ENCODE measurements around the gene KIAA1671. TPM values are rescaled to one million over a fixed set of nuclear protein-coding genes. Genes with fewer than 3 reads are reported as not detected.

KIAA1671 gene
- total and polyA plus RNA-seq, 2 of the 13 experiments (the other 11 are each of a cell fraction or from before 2014, with no cell fraction given) = 13.5 to 13.6 TPM

DNA sequence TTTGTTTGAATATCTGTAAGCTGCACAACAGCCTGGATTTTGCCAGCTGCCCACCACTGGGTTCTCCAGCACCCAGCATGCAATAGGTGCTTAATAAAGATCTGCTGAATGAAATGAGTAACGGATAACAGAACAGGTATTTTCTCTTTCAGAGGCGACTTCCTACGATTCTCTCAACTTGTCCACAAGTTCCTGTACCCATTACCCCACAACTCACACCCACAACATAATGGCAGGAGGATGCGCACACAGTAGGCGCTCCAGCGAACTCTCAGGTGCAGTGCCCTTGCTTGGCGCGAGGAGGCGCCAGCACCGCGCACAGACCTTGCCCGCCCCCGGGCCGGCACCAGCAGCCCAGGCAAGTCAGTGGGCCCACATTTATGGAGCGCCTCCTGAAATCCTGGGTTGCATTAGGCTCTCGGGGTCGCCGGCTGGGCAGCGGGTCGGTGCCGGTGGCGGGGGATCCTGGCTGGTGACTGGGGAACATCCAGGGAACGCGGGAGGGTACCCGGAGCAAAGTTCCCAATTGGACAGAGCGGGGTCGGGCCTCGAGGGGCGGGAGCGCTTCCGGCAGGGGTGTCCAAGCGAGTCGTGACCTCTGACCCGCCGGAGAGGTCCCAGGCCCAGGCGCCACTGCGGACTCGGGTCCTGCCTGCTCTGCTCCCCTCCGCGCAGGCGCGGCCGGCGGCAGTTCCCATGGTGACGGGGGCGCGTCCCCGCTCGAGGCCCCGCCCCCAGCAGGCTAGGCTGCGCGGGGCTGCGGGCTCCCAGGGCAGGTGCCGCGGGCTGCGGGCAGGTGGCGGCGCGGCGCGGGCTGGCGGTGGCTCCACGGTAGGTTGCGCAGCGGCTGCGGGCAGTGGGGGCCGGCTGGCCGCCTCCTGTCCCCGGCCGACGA, at the start of gene KIAA1671 (continued):
- TF ChIP-seq ZNF776 (CRISPR knock-in tag; IDR thresholded peaks at IDR 0.05) = 0 out of 2 replicates have a peak, but pooled peaks have one; percentile 17
- TF ChIP-seq SAFB2 (CRISPR knock-in tag; IDR thresholded peaks at IDR 0.05; ENCODE audit: borderline replicate concordance, low read depth) = no peak
- no peak for TF ChIP-seq ZNF614 (CRISPR knock-in tag; IDR thresholded peaks at IDR 0.05; ENCODE audit: borderline replicate concordance)
- no peak for TF ChIP-seq MZF1 (CRISPR knock-in tag; IDR thresholded peaks at IDR 0.05; ENCODE audit: borderline replicate concordance)
- TF ChIP-seq ZNF569 (CRISPR knock-in tag; IDR thresholded peaks at IDR 0.05; ENCODE audit: borderline replicate concordance) = 0 out of 2 replicates have a peak, but pooled peaks have one; percentile 39
- no peak for TF ChIP-seq RFXANK (CRISPR knock-in tag; IDR thresholded peaks at IDR 0.05)
- TF ChIP-seq, protein P1, sequence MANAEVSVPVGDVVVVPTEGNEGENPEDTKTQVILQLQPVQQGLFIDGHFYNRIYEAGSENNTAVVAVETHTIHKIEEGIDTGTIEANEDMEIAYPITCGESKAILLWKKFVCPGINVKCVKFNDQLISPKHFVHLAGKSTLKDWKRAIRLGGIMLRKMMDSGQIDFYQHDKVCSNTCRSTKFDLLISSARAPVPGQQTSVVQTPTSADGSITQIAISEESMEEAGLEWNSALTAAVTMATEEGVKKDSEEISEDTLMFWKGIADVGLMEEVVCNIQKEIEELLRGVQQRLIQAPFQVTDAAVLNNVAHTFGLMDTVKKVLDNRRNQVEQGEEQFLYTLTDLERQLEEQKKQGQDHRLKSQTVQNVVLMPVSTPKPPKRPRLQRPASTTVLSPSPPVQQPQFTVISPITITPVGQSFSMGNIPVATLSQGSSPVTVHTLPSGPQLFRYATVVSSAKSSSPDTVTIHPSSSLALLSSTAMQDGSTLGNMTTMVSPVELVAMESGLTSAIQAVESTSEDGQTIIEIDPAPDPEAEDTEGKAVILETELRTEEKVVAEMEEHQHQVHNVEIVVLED (CRISPR knock-in tag; IDR thresholded peaks at IDR 0.05; ENCODE audit: borderline replicate concordance) = peak; percentile 50; the same call in 1 of the 2 replicates
- TF ChIP-seq, protein P2, sequence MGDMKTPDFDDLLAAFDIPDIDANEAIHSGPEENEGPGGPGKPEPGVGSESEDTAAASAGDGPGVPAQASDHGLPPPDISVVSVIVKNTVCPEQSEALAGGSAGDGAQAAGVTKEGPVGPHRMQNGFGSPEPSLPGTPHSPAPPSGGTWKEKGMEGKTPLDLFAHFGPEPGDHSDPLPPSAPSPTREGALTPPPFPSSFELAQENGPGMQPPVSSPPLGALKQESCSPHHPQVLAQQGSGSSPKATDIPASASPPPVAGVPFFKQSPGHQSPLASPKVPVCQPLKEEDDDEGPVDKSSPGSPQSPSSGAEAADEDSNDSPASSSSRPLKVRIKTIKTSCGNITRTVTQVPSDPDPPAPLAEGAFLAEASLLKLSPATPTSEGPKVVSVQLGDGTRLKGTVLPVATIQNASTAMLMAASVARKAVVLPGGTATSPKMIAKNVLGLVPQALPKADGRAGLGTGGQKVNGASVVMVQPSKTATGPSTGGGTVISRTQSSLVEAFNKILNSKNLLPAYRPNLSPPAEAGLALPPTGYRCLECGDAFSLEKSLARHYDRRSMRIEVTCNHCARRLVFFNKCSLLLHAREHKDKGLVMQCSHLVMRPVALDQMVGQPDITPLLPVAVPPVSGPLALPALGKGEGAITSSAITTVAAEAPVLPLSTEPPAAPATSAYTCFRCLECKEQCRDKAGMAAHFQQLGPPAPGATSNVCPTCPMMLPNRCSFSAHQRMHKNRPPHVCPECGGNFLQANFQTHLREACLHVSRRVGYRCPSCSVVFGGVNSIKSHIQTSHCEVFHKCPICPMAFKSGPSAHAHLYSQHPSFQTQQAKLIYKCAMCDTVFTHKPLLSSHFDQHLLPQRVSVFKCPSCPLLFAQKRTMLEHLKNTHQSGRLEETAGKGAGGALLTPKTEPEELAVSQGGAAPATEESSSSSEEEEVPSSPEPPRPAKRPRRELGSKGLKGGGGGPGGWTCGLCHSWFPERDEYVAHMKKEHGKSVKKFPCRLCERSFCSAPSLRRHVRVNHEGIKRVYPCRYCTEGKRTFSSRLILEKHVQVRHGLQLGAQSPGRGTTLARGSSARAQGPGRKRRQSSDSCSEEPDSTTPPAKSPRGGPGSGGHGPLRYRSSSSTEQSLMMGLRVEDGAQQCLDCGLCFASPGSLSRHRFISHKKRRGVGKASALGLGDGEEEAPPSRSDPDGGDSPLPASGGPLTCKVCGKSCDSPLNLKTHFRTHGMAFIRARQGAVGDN (CRISPR knock-in tag; IDR thresholded peaks at IDR 0.05) = peak; percentile 91
- TF ChIP-seq ZNF713 (CRISPR knock-in tag; IDR thresholded peaks at IDR 0.05) = no peak
- TF ChIP-seq, protein P3, sequence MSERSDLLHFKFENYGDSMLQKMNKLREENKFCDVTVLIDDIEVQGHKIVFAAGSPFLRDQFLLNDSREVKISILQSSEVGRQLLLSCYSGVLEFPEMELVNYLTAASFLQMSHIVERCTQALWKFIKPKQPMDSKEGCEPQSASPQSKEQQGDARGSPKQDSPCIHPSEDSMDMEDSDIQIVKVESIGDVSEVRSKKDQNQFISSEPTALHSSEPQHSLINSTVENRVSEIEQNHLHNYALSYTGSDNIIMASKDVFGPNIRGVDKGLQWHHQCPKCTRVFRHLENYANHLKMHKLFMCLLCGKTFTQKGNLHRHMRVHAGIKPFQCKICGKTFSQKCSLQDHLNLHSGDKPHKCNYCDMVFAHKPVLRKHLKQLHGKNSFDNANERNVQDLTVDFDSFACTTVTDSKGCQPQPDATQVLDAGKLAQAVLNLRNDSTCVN (CRISPR knock-in tag; IDR thresholded peaks at IDR 0.05; ENCODE audit: borderline replicate concordance) = no peak
- TF ChIP-seq, protein P4, sequence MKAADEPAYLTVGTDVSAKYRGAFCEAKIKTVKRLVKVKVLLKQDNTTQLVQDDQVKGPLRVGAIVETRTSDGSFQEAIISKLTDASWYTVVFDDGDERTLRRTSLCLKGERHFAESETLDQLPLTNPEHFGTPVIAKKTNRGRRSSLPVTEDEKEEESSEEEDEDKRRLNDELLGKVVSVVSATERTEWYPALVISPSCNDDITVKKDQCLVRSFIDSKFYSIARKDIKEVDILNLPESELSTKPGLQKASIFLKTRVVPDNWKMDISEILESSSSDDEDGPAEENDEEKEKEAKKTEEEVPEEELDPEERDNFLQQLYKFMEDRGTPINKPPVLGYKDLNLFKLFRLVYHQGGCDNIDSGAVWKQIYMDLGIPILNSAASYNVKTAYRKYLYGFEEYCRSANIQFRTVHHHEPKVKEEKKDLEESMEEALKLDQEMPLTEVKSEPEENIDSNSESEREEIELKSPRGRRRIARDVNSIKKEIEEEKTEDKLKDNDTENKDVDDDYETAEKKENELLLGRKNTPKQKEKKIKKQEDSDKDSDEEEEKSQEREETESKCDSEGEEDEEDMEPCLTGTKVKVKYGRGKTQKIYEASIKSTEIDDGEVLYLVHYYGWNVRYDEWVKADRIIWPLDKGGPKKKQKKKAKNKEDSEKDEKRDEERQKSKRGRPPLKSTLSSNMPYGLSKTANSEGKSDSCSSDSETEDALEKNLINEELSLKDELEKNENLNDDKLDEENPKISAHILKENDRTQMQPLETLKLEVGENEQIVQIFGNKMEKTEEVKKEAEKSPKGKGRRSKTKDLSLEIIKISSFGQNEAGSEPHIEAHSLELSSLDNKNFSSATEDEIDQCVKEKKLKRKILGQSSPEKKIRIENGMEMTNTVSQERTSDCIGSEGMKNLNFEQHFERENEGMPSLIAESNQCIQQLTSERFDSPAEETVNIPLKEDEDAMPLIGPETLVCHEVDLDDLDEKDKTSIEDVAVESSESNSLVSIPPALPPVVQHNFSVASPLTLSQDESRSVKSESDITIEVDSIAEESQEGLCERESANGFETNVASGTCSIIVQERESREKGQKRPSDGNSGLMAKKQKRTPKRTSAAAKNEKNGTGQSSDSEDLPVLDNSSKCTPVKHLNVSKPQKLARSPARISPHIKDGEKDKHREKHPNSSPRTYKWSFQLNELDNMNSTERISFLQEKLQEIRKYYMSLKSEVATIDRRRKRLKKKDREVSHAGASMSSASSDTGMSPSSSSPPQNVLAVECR (CRISPR knock-in tag; IDR thresholded peaks at IDR 0.05; ENCODE audit: borderline replicate concordance) = peak; percentile 69; the same call in 1 of the 2 replicates
- TF ChIP-seq NR2F2 (IDR thresholded peaks at IDR 0.05; ENCODE audit: borderline replicate concordance, low read depth) = 0 out of 2 replicates have a peak, but pooled peaks have one; percentile 21
- TF ChIP-seq GATAD2A (CRISPR knock-in tag; IDR thresholded peaks at IDR 0.05) = peak; percentile 76
- no peak for TF ChIP-seq ZNF138 (CRISPR knock-in tag; IDR thresholded peaks at IDR 0.05; ENCODE audit: low read depth)
- peak; percentile 25; the same call in 1 of the 2 replicates for TF ChIP-seq POLR2AphosphoS5 (IDR thresholded peaks at IDR 0.05; ENCODE audit: low read depth, low read length)
- TF ChIP-seq ZNF75D (CRISPR knock-in tag; IDR thresholded peaks at IDR 0.05; ENCODE audit: borderline replicate concordance) = no peak
